ENCODE measurements around the gene MCCD1.

MCCD1 gene

DNA sequence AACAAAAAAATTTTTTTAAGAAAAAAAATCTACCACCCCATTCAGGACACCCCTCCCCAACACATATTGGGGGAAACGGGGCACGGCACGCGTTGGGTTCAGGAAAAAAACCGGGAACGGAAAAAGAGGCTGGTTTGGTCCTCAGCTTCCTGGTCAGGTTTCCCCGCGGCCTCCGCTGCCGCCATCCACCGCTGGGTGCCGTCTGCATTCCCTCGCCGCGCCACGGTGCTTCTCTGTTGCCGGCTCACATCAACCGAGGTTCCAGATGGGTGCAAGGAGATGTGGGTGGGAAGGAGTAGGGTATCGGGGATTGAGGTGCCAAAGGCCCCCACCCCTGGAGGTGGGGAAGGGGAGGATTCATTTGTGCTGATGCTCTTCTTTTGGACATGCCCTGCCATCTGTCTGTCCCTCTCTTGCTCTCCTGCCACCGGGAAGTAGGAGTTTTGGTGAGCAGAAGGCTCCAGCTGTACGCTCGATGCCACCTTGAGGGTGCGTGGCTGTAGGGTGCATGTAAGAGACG is 5.8 kb downstream of the MCCD1 start:
- TF ChIP-seq POLR2AphosphoS5 (IDR thresholded peaks at IDR 0.05; ENCODE audit: borderline replicate concordance, low read depth, low read length) (no peak), EZH2 (IDR thresholded peaks at IDR 0.05) (no peak), FOXP2 (optimal IDR thresholded peaks at IDR 0.05; ENCODE audit: control extremely low read depth, extremely low read length, insufficient read depth) (no peak)
- no peak for DNase-seq (ENCODE audit: low read depth, low spot score)
- Histone ChIP-seq H3K36me3 (ENCODE audit: insufficient read depth, low read length) (peaks cover 100% of the 10 kb centered on the region), H3K9ac (ENCODE audit: insufficient read length) (no peak overlapping the region), H3K4me3 (no peak overlapping the region), H3K9me3 (ENCODE audit: low read depth, low read length) (no peaks in the 10 kb centered on the region), H3K27ac (no peak overlapping the region)

DNA sequence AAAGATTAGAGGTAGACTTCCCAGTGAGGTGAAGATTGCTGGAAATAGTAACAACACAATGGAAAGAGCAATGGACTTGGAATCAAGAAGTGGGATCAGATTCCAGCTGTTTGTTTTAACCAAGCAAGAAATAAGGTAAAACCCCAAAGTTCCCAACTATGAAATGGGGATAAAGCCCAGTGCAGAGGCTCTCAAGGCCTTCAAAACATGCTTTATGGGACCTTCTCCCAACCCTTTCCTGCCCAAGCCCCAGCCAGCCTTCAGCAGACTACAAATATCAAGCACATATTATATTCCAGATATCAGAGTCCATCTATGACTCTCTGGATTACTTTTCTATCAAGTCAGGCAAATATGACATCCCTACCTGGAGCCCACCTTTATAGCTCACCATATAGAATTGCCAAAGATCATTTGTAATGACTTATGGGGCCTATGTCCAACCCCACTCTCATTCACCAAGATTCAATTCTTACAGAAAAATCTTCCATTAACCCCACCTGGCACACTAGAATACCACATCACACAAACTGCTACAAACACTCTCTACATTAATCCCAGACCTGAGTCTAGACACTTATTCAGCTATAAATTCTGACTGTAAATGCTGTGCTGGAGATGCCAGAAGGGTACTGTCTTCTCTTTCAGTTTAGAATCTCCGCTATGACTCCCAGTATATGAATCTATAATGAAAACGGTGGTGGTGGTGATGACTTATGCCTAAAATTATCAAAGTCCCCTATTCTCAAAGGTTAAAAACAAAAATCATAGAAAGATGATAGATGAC is 7.0 kb downstream of the MCCD1 start:
- no peak for TF ChIP-seq FOXP2 (optimal IDR thresholded peaks at IDR 0.05; ENCODE audit: control extremely low read depth, extremely low read length, insufficient read depth)
- TF ChIP-seq POLR2AphosphoS5 (IDR thresholded peaks at IDR 0.05; ENCODE audit: borderline replicate concordance, low read depth, low read length) = 0 out of 2 replicates have a peak, but pooled peaks have one; percentile 5
- H3K4me3 ChIP-seq = no peak overlapping the region
- no peak overlapping the region for H3K27ac ChIP-seq
- H3K9me3 ChIP-seq (ENCODE audit: low read depth, low read length) = no peaks in the 10 kb centered on the region
- no peak overlapping the region for H3K9ac ChIP-seq (ENCODE audit: insufficient read length)
- DNase-seq (ENCODE audit: low read depth, low spot score) = no peak
- H3K36me3 ChIP-seq (ENCODE audit: insufficient read depth, low read length) = peaks cover 100% of the 10 kb centered on the region

DNA sequence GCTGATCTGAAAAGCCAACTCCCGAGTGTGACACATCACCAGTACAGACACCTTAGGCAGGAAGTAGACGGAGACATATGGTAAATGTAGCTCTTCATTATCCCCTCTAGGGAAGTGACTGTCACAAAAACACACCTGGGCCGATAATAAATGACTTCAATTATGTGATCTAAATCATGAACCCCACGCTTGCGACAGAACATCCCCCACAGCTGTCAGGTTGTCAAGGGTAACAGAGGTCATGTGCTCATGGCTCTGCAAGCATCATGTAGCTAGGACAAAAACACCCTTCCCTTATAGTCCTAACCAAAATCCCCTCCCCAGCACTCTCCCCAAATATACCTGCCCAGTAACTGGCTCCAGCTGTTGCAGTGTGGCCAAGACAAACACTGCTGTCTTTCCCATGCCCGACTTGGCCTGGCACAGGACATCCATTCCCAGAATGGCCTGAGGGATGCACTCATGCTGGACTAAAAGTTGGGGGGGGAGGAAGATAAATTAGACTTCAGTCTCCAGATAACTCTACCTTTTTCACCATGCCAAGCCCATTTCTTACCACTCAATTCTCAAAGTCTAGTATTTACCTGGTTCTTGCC is 10.1 kb downstream of the MCCD1 start:
- DNase-seq (ENCODE audit: low read depth, low spot score) = no peak
- Histone ChIP-seq H3K9ac (ENCODE audit: insufficient read length) (peak overlapping the region; percentile 99), H3K27ac (no peak overlapping the region), H3K4me3 (peak overlapping the region; percentile 91), H3K36me3 (ENCODE audit: insufficient read depth, low read length) (peaks cover 72% of the 10 kb centered on the region), H3K9me3 (ENCODE audit: low read depth, low read length) (no peaks in the 10 kb centered on the region)
- TF ChIP-seq EZH2 (IDR thresholded peaks at IDR 0.05) (no peak), POLR2AphosphoS5 (IDR thresholded peaks at IDR 0.05; ENCODE audit: borderline replicate concordance, low read depth, low read length) (peak; percentile 38; the same call in 1 of the 2 replicates)

DNA sequence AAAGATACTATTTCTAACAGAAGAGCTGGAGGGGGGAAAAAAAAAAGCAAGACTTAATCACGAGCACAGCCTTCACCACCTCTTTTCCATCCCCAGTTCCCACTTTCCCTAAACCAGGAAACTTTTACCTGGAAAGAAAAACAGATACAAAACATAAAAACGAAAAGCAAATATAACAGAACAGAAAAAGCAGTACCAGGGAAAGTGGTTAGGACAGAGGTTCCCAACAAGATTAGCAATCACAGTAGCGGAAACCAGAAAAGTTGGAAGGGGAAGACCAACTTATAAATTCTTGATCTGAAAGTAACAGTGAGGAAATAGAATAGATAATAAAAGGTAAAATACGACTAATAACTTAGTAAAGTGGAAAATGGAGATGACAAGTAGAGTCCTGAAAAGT is 11.9 kb downstream of the MCCD1 start:
- DNase-seq (ENCODE audit: low read depth, low spot score) = no peak
- Histone ChIP-seq H3K4me3 (peak overlapping the region; percentile 91), H3K9me3 (ENCODE audit: low read depth, low read length) (no peaks in the 10 kb centered on the region), H3K27ac (peak overlapping the region; percentile 96), H3K36me3 (ENCODE audit: insufficient read depth, low read length) (peaks cover 54% of the 10 kb centered on the region), H3K9ac (ENCODE audit: insufficient read length) (peak overlapping the region; percentile 99)
- no peak for TF ChIP-seq EZH2 (IDR thresholded peaks at IDR 0.05)
- no peak; the same call in 1 of the 2 replicates for TF ChIP-seq POLR2AphosphoS5 (IDR thresholded peaks at IDR 0.05; ENCODE audit: borderline replicate concordance, low read depth, low read length)
- no peak for TF ChIP-seq FOXP2 (optimal IDR thresholded peaks at IDR 0.05; ENCODE audit: control extremely low read depth, extremely low read length, insufficient read depth)

DNA sequence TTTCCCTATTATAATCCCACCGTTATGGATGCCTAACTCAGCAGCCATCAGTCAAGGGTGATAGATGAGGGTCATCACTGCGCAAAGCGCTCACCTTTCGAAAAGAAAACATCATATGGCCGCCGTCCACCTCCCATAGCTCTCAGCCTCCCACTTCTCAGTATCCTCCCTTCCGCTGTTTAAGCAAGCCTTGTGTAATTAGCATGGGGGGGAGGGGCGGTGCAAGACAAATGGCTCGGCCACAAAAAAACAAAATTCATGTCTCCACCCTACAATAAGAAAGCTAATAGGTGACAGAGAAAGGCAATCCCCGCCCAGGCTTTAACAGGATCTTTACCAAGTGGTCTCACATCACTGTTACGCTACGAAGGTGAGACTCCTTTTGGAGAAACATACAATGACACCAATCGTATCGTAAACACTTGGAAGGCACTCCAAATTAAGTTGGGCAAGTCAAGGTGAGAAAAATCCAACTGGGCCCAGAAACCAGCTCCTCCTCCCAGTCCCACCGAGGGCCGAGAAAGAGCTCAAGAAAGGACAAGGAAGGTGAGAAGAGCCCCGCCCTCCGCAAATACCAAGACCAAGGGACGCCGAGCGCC is 12.4 kb downstream of the MCCD1 start:
- H3K9me3 ChIP-seq (ENCODE audit: low read depth, low read length) = no peaks in the 10 kb centered on the region
- peaks cover 49% of the 10 kb centered on the region for H3K36me3 ChIP-seq (ENCODE audit: insufficient read depth, low read length)
- H3K9ac ChIP-seq (ENCODE audit: insufficient read length) = peak overlapping the region; percentile 99
- H3K4me3 ChIP-seq = peak overlapping the region; percentile 91
- DNase-seq (ENCODE audit: low read depth, low spot score) = no peak
- TF ChIP-seq EZH2 (IDR thresholded peaks at IDR 0.05) (no peak), FOXP2 (optimal IDR thresholded peaks at IDR 0.05; ENCODE audit: control extremely low read depth, extremely low read length, insufficient read depth) (no peak), POLR2AphosphoS5 (IDR thresholded peaks at IDR 0.05; ENCODE audit: borderline replicate concordance, low read depth, low read length) (no peak)
- peak overlapping the region; percentile 96 for H3K27ac ChIP-seq

DNA sequence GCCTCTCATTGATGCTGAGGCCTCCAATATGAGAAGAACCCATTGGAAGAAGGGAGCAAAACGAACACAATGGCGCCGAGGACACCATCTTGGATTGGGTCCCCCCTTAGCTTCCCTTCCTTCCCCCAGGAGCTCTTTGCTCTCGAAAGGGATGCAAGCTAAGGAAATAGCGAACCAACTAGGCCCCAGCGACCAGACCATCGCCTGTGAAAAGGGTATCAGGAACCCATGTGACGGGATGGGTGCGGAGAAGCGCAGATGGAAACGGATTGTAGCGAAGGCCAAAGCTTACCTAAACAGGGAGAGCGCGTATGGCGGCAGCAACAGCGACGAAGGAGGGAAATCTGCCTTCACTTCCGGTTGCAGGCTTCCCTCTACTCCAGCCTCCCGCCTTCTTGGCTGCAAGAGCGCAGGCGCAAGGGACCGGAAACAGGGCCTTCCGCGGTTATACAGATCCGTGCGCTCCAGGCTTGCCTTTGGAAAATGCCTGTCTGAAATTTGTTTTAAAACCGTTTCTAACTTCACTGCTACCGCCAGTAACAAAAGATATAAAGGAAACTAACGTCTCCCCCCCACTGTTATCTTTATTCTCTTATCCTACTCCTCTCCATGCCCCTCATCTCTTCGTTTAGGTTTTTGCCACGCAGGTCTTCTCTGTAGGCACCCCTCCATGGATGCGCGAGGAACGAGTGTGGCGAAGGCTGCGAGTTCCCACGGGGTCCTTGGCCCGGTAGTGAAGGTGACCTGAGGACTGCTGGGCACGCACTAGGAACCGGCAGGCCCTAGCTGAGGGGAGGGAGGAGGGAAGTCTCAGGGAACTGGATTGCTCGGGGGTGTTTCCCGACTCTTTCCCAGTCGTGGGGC is 13.1 kb downstream of the MCCD1 start, which contains the start of gene DDX39B:
Gene DDX39B, minus strand, starts transcription at position 346 of the 864 bp plus-strand sequence. CDS start 1,471 bp downstream, outside the sequence.
- peak within 1 kb of the TSS; percentile 91 for H3K4me3 ChIP-seq
- TF ChIP-seq EZH2 (IDR thresholded peaks at IDR 0.05) (no peak), FOXP2 (optimal IDR thresholded peaks at IDR 0.05; ENCODE audit: control extremely low read depth, extremely low read length, insufficient read depth) (no peak), POLR2AphosphoS5 (IDR thresholded peaks at IDR 0.05; ENCODE audit: borderline replicate concordance, low read depth, low read length) (peak; percentile 96)
- H3K36me3 ChIP-seq (ENCODE audit: insufficient read depth, low read length) = peaks cover 42% of the 10 kb centered on the region
- H3K9me3 ChIP-seq (ENCODE audit: low read depth, low read length) = no peaks in the 10 kb centered on the region
- peak within 1 kb of the TSS; percentile 96 for H3K27ac ChIP-seq
- peak; percentile 98 for DNase-seq (ENCODE audit: low read depth, low spot score)
- peak within 1 kb of the TSS; percentile 99 for H3K9ac ChIP-seq (ENCODE audit: insufficient read length)

DNA sequence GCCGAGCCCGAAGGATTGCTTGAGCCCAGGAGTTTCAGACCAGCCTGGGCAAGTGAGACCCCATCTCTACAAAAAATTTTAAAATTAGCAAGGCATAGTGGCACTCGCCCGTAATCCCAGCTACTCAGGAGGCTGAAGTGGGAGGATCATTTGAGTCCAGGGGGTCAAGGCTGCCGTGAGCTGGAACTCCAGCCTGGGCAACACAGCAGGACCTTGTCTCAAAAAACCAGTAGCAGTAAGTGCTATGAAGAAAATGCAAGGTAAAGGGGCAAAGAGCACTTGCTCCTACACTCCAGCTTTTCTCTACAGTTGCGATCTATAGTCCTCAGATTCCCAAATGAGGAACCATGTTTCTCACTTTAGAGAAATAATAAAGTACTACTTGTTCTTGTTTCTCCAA is 14.9 kb downstream of the MCCD1 start:
- H3K4me3 ChIP-seq = no peak overlapping the region
- TF ChIP-seq FOXP2 (optimal IDR thresholded peaks at IDR 0.05; ENCODE audit: control extremely low read depth, extremely low read length, insufficient read depth) (no peak), POLR2AphosphoS5 (IDR thresholded peaks at IDR 0.05; ENCODE audit: borderline replicate concordance, low read depth, low read length) (no peak), EZH2 (IDR thresholded peaks at IDR 0.05) (no peak)
- peaks cover 25% of the 10 kb centered on the region for H3K36me3 ChIP-seq (ENCODE audit: insufficient read depth, low read length)
- no peaks in the 10 kb centered on the region for H3K9me3 ChIP-seq (ENCODE audit: low read depth, low read length)
- no peak overlapping the region for H3K9ac ChIP-seq (ENCODE audit: insufficient read length)
- no peak for DNase-seq (ENCODE audit: low read depth, low spot score)
- H3K27ac ChIP-seq = no peak overlapping the region
